Choroid plexus epithelial cell (primary cell): ENCODE results near the gene UPK3B.
"Not testable (repeated sequence)": the region's sequence is repeated elsewhere in the genome, so short reads cannot be mapped to it uniquely, and the experiment has no call there.

Experiments
- DNase-seq: peaks from one replicate; pipeline ENCODE4 v3.0.0-alpha.2; 2010; ENCODE audit warnings: low read depth
- H3K4me3 ChIP-seq: 2 replicates; pipeline ENCODE4 v1.5.1; 2011; ENCODE audit warnings: low read depth, mild to moderate bottlenecking, control low read depth, low read length, moderate library complexity

The UPK3B gene

GRCh38 chr7:76485822-76486610 is 24.3 kb upstream of the UPK3B start:
- not testable (repeated sequence) for DNase-seq, H3K4me3 ChIP-seq

DNA sequence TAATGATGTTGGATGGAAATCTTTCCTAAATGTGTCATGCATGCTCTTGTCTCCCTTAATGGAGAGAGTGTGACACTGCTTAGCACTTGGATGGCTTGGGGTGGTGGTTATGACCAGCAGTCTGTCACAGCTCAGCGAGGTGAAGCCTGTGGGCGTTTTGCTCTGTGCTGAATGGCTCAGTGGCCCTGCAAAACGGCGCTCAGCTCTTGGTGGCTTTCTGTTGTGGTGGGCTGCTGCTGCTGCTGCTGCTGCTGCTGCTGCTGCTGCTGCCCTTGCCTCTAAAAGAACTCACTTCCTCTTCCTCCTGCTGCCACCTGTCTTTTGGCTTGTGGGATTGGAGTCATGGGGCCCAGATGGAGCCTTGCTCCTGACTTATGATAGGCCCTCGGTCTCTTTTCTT is 23.7 kb upstream of the UPK3B start:
- not testable (repeated sequence) for H3K4me3 ChIP-seq, DNase-seq

DNA sequence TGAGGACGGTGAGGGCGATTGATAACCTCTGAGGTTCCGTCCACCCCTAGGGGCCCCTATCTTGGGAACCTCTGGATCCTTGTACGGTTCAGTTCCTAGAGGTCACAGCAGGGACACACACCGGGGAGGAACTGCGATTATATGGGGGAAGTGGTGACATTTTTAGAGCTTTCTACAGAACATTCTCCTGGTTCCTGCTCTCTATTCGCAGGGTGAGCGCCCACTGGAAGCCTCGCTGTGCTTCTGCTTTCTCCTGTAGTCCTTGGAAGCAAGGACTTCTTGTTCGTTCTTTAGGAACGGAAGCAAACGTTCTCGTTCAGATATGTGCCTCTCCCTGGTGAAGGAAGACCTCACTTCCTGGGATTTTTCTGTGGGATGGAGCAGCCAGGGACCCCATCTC is 22.4 kb upstream of the UPK3B start:
- H3K4me3 ChIP-seq, DNase-seq: not testable (repeated sequence)

GRCh38 chr7:76492139-76492538 is 18.2 kb upstream of the UPK3B start:
- not testable (repeated sequence) for DNase-seq, H3K4me3 ChIP-seq

DNA sequence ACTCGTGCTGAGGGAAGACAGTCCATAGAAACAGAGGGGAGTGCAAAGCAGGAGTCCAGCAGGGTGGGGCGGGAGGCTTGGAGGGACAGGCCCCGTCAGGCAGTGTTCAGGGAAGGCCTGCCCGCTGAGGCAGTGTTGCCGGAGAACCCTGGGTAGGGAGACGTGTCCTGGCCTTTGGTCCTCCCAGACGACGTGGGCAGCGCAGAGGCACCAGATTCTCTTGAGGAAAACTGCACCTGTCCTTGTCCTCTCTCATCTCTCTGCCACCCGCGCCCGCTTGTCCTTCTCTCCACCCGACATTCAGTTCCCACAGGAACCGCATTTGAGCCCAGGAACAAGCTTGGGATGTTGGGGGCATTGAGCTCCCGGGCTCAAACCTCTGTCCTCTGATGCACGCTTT is 14.6 kb upstream of the UPK3B start:
- not testable (repeated sequence) for H3K4me3 ChIP-seq

DNA sequence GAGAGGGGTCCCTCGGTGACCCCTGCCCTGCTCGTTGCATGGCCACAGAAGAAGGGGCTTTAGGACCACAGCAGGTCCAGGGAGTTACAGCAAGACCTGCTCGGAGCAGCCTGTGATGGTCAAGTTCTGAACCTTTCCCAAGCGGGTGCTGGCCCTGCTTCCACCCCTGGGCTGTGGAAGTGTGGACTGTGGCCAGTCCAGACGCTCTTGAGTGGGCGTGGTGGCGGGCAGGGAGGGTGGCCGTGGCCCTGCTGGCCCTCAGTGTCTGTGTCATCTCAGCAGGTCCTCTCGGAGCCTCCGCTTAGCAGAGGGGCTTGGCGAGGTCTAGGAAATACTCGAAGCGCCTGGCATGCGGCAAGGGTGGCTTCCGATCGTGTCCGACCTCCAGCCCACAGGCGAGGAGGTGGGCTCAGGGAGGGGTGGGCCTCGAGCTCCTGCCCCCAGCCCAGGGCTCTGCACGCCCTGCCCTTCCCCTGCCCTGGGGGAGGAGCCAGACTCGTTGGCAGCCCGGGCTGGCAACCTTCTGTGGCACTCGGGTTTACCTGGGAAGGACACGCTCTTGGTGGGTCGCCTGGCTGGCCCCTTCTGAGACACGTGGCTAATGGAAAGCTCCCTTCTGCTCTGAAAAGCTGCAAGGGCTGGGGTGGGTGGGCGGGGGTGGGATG is 12.3 kb upstream of the UPK3B start:
- not testable (repeated sequence) for H3K4me3 ChIP-seq, DNase-seq

More for the DNA sequence above, 14.6 kb upstream of the UPK3B start:
- not testable (repeated sequence) for DNase-seq

- DNase-seq, H3K4me3 ChIP-seq: not testable (repeated sequence)
Observed at GRCh38 chr7:76498583-76499200, 11.7 kb upstream of the UPK3B start.

DNA sequence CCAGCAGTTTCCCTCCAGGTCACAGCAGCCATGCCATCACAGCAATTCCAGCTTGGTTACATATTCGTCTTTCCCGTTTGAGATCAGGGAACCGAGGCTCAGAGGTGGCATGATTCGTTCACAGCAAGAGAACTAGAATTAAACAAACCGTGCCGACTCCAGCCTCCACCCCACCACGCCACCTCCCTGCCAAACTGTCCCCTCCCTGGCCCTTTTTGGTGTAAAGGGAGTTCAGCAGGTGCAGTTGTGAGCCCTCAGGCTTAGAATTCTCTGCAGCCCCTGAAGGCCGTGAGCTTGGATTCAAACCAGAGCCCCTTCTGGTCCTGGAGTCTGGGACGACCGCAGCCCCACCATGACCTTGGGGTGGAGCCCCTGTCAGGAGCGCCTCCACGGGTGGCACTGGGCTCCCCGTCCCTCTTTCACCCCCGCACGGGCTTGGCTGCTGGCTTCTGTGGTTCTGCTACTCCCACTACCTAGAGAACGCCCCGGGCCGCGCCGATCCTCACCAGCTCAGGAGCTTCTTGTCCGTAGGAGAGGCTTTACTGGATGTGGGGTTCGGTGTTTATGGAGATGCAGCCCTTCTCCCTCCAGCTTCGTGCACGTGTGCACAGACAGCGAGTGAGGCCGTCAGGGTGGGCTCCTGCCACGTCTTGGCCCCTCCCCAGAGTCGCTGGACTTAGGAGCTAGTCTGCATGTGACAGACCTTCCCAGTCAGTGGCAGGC is 11.0 kb upstream of the UPK3B start:
- H3K4me3 ChIP-seq, DNase-seq: not testable (repeated sequence)

DNA sequence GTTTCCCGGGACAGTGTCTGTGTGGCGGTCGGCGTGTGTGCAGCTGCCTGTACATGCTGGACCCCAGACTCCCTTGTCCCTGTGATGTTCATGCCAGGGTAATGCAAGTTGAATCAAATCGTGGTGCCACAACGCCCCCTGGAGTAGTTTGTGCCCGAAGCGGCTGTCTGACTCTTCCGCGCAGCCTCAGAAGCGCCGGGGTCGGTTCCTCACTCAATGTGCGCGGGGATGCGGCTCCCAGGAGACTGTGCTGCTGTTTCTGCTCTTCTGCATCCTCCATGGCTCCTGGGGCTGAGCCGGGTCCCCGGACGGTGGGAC is 10.5 kb upstream of the UPK3B start:
- not testable (repeated sequence) for H3K4me3 ChIP-seq, DNase-seq

DNA sequence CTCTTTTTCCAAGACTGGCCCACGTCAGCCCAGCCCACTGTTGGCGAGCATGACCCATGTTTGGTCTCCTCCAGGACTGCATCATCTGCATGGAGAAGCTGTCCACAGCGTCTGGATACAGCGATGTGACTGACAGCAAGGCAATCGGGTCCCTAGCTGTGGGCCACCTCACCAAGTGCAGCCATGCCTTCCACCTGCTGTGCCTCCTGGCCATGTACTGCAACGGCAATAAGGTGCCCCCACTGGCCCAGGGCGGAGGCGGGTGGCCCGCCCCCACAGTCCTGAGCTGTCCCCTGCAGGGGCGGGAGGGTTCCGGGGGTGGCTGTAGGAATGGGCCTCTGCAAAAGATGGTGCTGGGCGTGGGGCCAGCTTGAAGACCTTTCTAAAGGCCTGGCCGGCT is 8.1 kb upstream of the UPK3B start:
- not testable (repeated sequence) for H3K4me3 ChIP-seq, DNase-seq

- not testable (repeated sequence) for H3K4me3 ChIP-seq, DNase-seq
Observed at GRCh38 chr7:76502836-76503235, 7.5 kb upstream of the UPK3B start.

GRCh38 chr7:76503244-76503643 is 7.1 kb upstream of the UPK3B start:
- DNase-seq, H3K4me3 ChIP-seq: not testable (repeated sequence)

GRCh38 chr7:76504351-76505167 is 5.8 kb upstream of the UPK3B start:
- DNase-seq, H3K4me3 ChIP-seq: not testable (repeated sequence)
